Epithelial cell of prostate (primary cell): ENCODE data around the gene SYTL1.

ENCODE experiments used
- DNase-seq: peaks from one replicate; pipeline ENCODE4 v3.0.0-alpha.2; 2011; ENCODE audit warnings: low read depth, low spot score
- H3K27ac ChIP-seq: fragments of 450-650 bp; 2 replicates; pipeline ENCODE4 v1.5.1; 2017; ENCODE audit warnings: mild to moderate bottlenecking

SYTL1 gene

DNA sequence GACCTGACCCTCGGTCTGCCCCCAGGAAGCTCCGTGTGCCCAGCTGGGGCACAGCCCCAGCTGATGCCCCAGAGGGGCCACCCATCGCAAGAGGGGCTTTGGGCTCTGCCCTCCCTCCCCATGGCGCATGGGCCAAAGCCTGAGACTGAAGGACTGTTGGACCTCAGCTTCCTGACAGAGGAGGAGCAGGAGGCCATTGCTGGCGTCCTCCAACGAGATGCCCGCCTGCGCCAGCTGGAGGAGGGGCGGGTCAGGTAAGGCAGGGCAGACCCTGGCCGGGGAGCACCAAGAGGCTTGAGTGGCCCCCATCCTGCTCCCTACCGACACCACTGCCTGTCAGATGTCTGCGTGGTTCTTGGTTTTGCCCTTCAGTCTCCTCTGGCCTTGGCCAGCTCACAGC, 3.5 kb downstream of the SYTL1 start:
- no peak for DNase-seq
- no peak overlapping the region for H3K27ac ChIP-seq

DNA sequence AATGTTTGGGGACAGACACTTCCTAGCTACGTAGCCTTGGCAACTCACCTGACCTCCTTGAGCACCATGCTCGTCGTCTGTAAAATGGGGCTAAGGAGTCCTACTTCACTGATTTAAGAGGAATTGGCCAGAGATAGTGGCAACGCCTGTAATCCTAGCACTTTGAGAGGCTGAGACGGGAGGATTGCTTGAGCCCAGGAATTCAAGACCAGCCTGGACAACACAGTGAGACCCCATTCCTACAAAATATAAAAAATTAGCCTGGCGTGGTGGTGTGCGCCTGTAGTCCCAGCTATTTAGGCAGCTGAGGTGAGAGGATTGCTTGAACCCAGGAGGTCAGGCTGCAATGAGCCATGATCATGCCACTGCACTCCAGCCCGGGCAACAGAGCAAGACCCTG, 4.5 kb downstream of the SYTL1 start:
- no peak overlapping the region for H3K27ac ChIP-seq
- DNase-seq, result no peak

DNA sequence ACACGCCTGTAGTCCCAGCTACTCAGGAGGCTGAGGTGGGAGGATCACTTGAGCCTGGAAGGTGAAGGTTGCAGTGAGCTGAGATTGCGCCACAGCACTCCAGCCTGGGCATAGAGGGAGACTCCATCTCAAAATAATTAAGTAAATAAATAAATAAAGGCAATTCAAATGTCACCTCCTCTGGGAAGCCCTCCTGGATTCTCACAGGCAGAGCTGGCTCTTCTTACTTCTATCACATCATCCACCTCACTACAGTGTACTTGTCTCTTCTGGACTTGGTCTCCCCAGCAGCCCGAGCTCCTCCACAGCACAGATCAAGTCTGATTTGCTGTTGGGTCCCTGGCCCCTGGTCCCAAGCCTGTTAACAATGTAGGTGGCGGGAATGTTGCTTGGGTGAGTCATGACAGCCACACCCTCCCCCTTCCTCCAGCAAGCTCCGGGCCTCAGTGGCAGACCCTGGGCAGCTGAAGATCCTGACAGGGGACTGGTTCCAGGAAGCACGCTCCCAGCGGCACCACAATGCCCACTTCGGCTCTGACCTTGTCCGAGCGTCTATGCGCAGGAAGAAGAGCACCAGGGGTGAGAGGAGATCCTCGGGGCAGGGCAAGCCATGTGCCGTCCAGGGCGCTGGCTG, 5.3 kb downstream of the SYTL1 start:
- no peak for DNase-seq
- H3K27ac ChIP-seq, result no peak overlapping the region

DNA sequence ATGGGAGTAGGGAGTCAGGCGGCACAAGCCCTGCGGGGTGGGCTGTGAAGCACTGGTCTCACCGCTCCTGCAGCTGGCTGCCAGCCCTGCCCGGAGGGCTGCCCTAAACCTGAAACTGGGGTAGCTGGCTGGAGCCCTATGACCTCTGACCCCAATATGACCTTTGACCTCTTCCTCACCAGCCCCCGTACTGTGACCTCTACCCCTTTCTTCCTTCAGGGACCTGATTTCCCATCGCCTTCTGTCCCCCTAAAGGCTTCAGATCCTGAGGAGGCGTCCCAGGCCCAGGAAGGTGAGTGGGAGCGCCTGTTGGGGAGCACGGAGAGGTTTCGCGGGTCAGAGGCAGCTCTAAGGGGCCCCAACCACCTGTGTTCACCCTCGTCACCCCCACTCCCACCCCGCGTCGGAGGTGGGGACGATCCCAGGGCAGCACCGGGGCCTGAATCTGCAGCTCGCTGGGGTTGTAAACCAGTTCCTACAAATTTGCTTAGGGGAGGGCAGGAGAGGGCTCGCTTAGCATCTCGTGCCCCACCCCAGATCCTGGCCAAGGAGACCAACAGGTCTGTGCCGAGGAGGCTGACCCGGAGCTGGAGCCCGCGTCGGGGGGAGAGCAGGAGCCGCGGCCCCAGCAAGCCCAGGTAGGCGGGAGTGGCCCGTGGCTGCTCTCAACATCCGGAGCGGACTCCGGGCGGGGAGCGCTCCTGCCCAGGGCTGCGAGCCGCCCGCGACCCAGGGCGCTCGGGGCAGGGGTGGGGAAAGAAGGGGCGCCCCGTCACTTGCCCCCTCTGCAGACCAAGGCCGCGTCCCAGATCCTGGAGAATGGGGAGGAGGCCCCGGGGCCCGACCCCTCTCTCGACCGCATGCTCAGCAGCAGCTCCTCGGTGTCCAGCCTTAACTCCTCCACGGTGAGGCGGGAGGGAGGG, 7.3 kb downstream of the SYTL1 start:
- no peak for DNase-seq
- H3K27ac ChIP-seq, result peak overlapping the region; percentile 37

DNA sequence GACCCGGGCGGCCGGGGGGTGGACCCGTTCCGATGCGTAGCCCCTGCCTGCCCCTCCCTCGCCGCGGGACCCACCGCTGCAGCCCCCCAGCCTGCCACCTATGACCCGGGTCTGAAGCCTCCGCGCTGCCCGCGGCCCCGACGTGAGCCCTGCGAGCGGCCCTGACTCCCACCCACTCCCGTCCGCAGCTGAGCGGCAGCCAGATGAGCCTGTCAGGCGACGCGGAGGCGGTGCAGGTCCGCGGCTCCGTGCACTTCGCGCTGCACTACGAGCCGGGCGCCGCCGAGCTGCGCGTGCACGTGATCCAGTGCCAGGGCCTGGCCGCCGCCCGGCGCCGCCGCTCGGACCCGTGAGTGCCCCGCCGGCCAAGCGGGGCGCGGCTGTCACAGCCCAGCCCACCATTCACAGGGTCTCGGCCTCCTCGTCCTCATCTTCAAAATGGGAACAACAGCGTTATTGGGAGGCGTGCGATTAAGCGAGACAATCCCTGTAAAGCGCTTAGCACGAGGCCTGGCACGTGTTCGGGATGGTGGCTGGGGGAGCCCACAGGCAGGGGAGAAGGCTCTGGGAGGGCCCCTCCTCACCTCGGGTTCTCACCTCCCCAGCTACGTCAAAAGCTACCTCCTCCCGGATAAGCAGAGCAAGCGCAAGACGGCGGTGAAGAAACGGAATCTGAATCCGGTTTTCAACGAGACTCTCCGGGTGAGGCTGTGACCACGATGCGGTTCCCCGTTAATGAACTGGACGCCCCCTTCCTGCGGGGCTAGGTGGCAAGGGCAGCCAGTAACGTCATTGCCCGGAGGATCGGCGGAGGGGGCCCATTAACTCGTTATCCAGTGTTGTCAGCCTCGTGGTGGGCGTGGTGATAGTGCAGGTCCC, 8.2 kb downstream of the SYTL1 start:
- no peak for DNase-seq
- H3K27ac ChIP-seq, result no peak overlapping the region

DNA sequence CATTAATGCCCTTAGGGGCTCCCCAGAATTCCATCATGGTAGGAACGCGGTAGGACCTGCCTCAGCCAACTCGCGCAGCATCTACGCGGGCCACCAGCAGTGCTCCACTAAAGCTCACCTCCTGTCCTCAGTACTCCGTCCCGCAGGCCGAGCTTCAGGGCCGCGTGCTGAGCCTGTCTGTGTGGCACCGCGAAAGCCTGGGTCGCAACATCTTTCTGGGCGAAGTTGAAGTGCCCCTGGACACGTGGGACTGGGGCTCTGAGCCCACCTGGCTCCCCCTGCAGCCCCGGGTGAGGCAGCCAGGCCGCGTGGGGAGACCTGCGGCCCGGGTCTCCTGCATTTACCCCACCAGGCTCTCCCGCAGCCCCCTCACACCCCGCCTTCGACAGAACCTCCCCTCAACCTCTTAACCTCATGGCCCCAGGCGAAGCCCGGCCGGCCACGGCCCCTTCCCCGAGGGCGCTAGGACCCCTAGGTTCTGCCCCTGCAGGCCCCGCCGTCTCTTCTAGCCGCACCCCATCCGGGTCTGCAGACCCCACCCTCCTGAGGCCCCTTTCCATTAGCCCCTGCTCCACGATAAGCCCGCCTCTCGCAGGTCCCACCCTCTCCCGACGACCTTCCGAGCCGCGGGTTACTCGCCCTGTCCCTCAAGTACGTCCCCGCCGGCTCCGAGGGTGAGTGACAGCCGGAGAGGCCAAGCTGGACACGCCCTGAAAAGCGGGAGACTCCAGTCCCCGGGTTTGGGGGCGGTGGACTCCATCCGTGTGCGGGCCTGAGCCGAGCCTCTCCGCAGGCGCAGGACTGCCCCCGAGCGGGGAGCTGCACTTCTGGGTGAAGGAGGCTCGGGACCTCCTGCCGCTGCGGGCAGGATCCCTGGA, 9.1 kb downstream of the SYTL1 start:
- H3K27ac ChIP-seq, result no peak overlapping the region
- DNase-seq, result no peak

DNA sequence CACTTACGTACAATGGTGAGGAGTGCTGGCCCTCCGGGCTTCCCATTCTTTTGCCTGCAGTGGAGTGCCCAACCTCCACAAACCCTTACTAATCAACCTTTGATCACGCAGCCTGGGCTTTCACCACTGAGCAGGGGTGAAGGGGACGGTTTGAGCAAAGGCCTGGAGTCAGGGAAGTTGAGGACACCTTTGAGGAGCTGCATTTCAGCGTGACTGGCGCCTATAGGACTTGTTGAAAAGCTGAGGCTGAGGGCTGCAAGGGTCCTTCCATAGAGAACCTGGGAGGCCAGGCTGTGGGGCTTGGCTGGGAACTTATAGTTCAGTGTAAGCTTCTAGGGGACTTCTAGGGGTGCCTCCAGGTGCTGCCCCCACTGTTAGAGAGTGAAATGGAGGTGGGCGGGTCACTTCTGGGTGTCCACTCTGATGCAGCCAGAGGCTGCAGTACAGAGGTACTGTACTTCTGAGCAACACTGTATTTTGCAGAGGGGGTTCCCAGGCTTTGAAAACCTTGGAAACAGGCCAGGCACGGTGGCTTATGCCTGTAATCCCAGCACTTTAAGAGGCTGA, 9.8 kb downstream of the SYTL1 start:
- DNase-seq, result no peak
- H3K27ac ChIP-seq, result no peak overlapping the region

DNA sequence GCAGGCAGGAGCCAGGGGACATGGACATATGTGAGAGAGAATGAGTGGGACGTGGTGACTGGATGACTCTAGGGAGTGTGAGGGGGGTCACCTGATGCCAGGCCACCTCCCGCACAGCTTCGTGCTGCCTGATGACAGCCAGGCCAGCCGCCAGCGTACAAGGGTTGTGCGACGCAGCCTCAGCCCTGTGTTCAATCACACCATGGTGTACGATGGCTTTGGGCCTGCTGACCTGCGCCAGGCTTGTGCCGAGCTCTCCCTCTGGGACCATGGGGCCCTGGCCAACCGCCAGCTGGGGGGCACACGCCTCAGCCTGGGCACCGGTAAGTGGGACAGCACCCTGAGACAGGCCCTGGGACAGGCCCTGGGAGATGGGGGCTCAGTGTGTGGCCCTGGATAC, 11.3 kb downstream of the SYTL1 start:
- DNase-seq, result no peak
- no peak overlapping the region for H3K27ac ChIP-seq

DNA sequence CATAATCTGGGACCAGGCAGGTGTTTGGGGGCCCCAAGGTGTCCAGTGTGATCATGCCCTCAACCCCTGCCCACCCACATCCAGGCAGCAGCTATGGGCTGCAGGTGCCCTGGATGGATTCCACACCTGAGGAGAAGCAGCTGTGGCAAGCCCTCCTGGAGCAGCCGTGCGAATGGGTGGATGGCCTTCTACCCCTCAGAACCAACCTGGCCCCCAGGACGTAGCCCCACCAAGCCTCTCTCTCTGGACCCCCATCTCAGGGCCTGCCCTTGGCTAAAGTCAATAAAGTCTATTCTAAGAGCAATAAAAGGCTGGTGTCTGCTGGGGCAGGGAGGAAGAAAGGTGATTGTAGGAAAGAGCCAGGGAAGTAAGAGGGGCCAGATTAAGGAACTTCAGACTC, 11.8 kb downstream of the SYTL1 start:
- H3K27ac ChIP-seq, result no peak overlapping the region
- no peak for DNase-seq

DNA sequence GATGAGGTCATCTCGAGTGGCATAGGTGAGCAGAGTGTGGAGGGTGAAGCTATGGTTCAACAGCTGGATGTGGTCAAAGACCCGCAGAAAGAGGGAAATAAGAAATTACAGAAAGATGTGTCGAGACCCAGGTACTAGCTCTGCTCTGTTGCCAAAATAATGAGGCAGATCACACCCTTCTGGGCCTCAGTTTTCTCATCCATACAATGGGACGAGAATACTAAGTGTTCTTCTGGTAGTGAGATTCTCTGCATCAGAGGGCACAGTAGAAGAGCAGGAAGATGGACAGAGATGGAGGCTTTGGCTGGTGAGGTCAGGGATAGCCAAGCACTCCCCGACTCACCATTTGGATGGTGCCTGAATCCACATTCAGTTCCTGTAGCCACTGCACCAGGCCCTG, 13.9 kb downstream of the SYTL1 start:
- DNase-seq, result no peak
- H3K27ac ChIP-seq, result no peak overlapping the region

DNA sequence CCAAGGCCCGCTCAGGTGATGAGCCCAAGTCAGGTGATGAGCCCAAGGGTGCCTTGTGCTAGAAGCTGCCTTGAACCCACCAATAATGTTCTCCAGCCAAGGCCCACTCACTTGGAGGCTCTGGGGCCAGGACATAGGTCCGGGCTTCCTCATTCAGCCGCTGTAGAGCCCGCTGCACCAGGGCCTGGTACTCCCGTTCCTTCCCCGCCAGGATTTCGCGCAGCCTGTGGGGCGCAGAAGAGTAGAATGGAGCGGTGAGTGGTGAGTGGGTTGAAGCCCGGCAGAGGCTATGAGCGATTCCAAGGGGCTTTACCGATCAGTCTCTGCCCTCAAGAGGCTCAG, 14.4 kb downstream of the SYTL1 start:
- no peak overlapping the region for H3K27ac ChIP-seq
- DNase-seq, result no peak

DNA sequence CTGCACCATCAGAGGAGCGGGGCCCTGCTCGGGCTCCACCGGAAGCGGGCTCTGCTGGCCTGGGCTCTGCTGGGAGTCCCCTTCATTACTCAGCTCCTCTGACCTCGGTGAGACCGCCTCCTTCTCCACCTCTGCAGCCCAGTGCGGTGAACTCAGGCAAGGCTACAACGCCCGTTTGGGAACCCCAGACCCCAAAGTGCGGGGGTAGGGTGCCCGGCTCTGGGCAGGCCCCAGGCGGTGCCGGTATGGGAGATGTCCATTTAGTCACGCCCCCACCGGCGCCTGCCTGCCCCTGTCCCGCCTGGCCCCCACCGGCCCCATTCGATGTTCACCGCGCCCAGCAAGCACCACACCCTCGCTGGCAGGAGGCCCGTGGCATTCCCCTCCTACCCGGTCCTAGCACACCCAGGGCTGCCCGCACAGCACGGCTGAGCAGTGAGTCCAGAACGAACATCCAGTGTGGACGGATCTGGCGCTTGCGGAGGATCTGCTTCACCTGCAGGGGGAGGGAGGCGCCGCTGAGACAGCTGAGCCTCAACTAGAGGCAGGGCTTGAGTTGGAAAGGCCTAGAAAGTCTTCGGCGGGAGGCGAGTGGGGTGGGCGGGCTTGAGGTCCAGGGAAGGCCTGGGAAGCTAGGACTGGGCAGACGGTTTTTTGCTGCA, 14.9 kb downstream of the SYTL1 start:
- H3K27ac ChIP-seq, result no peak overlapping the region
- no peak for DNase-seq

DNA sequence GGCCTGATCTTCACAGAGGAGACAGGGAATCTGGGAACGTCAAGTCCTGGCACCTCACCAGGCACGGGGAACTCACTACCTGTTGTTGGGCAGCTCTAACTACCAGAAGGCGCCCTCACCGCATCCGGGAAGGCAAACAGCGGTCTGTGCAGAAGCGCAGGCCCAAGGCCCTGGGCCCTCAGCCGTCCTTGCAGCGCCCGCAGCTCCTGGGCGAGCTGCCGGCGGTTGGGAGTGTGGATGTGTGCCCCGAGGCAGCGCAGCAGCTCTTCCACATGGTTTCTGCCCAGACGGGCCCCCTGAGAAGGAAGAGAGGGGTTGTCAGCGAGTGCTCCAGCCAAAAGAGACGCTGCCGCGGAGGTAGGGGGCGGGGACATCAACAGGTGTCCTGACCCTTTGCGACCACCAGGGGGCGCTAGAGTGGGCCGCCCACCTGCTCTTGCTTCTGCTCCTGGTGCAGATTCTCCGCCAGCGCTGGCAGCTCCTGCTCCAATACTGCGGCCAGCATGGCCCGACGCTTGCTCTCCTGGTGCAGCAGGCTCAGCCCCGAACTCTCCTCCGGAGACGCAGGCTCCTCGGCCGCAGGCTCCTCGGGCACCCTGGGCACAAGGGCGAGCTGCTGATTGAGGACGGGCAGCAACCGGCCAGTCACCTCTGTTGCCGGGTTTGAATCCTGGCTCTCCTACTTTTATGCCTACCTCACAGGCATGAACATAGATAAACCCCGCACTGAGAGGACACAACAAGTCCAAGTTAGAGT, 15.6 kb downstream of the SYTL1 start:
- H3K27ac ChIP-seq, result no peak overlapping the region
- no peak for DNase-seq

DNA sequence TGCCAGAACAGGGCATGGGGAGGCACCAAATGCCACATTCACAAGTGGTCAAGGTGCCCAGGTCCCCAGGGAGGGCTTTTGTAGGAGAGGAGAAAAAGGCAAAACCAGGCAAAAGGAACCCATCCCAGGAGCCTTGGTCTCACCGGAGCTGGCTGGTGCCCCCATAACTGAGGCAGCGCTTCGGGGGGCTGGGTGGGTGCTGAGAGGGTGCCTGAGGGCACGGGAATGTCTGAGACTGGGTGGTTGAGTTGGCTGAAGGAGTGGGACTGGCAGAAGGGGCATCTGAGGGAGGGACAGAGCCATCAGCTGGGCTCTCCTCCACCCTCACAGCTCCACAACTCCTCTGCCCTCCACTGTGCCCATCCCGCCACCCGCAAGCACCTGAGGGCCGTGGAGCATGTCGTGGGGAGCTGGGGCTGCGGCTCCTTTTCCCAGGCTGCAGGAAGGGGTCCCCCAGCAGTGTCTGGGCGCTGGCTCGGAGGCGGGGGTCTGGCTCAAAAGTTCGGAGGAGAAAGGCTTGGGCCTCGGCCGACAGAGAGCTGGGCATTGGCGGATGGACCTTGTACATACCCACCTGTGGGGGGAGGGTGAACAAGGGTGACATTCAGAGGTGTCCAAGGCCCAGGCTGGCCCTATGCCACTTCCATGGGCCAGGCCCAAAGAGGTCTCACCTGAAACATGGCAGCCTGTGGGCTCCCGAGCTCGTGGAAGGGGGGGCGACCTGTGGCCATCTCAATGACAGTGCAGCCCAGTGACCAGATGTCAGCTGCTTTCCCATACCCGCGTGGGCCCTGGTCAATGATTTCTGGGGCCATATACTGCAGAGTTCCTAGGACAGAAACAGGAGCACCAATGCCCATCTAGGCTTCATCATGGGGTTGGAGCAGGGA, 16.5 kb downstream of the SYTL1 start:
- H3K27ac ChIP-seq, result no peak overlapping the region
- DNase-seq, result no peak

DNA sequence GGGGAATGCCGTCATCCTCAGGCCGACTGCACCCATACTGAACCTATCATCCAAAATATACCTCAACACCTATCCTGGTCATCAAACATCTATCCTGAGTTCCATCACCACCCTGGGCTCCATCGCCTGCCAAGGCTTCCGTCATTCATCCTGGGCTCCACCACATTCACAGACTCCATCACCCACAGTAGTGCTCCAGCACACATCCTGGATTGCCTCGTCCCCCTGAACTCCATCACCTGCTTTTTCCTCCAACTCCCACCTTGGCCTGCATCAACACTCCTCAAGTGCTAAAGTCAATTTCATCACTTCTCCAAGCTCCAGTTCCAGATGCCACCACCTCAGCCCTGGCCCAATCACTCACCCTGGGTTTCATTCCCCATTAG, 17.1 kb downstream of the SYTL1 start:
- no peak for DNase-seq
- no peak overlapping the region for H3K27ac ChIP-seq

DNA sequence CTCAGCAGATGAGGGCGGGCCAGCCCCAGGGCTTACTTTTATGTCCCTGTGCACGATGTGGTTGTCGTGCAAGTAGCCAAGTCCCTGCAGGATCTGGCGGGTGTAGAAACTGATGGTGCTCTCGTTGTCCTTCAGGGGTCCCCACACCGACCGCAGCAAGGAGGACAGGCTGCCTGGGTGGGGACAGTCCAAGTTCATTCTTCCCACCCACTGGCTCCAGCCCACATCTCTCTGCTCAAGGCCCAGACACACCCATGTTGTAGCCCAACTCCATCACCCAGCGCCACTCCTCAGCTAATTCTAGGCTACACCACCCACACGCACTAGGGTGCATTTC, 18.0 kb downstream of the SYTL1 start:
- no peak for DNase-seq

DNA sequence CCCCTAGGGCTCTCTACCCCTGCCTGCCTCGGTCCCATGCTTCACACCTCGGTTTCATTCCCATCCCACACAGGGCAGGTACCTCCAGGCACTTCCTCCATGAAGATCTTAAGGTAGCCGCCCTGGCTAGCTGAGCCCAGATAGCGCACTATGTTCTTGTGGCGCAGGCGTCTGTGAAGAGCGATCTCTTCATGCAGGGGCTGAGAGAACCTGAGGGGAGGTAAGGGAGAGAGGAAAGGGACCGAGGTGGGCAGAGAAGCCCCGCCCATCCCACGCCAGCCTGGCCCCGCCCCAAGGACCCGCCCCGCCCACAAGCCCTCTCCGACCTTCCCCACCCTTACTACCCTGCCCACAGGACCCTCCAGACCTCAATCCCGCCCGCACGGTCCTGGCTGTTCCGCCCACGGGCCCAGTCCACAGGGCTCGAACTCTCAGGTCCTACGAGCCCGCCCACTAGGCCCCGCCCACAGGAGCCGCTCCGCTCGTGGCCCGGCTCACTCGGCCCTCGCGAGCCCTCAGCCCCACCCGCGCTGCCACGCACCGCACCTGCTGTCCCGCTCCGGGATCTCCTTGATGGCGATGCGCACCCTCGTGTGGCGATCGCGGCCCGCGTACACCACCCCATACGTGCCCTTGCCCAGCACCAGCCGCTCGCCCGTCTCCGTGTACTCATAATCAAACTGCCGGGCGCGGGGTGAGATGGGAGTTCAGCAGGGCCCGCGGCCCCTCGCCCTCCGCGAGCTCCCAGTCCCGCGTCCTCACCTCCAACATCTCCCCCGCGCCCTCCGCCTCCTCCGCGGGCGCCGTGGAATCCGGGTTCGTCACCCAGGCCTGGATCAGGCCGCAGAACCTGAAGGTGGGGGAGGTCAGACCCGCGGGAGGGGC, 18.6 kb downstream of the SYTL1 start:
- no peak for DNase-seq
- H3K27ac ChIP-seq, result no peak overlapping the region

More for the DNA sequence above, 18.0 kb downstream of the SYTL1 start:
- H3K27ac ChIP-seq, result no peak overlapping the region
